ENCODE measurements around the gene DCUN1D1.

DCUN1D1 gene

GRCh38 chr3:182937293-182938051, 42.9 kb downstream of the DCUN1D1 start:
- no peak for TF ChIP-seq CTCF (conservative IDR thresholded peaks at IDR 0.05; ENCODE audit: low read depth, low read length)
- no peak for DNase-seq (ENCODE audit: low read depth)
- no peak overlapping the region for H3K4me3 ChIP-seq (ENCODE audit: low read depth, low read length)

- TF ChIP-seq CTCF (conservative IDR thresholded peaks at IDR 0.05; ENCODE audit: low read depth, low read length) = no peak
- H3K4me3 ChIP-seq (ENCODE audit: low read depth, low read length) = no peak overlapping the region
Measured at GRCh38 chr3:182936918-182937285, 43.4 kb downstream of the DCUN1D1 start.

GRCh38 chr3:182936239-182936917, 44.0 kb downstream of the DCUN1D1 start:
- H3K4me3 ChIP-seq (ENCODE audit: low read depth, low read length) = no peak overlapping the region
- no peak for DNase-seq (ENCODE audit: low read depth)

More at GRCh38 chr3:182936918-182937285, 43.4 kb downstream of the DCUN1D1 start:
- no peak for DNase-seq (ENCODE audit: low read depth)

GRCh38 chr3:182935803-182936202, 44.5 kb downstream of the DCUN1D1 start:
- TF ChIP-seq CTCF (conservative IDR thresholded peaks at IDR 0.05; ENCODE audit: low read depth, low read length) = no peak
- H3K4me3 ChIP-seq (ENCODE audit: low read depth, low read length) = no peak overlapping the region
- no peak for DNase-seq (ENCODE audit: low read depth)

More at GRCh38 chr3:182936239-182936917, 44.0 kb downstream of the DCUN1D1 start:
- no peak for TF ChIP-seq CTCF (conservative IDR thresholded peaks at IDR 0.05; ENCODE audit: low read depth, low read length)

- DNase-seq (ENCODE audit: low read depth) = no peak
- H3K4me3 ChIP-seq (ENCODE audit: low read depth, low read length) = no peak overlapping the region
- TF ChIP-seq CTCF (conservative IDR thresholded peaks at IDR 0.05; ENCODE audit: low read depth, low read length) = no peak
Measured at GRCh38 chr3:182925944-182926337, 54.4 kb downstream of the DCUN1D1 start.

GRCh38 chr3:182925330-182925943, 54.9 kb downstream of the DCUN1D1 start:
- no peak overlapping the region for H3K4me3 ChIP-seq (ENCODE audit: low read depth, low read length)
- DNase-seq (ENCODE audit: low read depth) = peak; percentile 33
- TF ChIP-seq CTCF (conservative IDR thresholded peaks at IDR 0.05; ENCODE audit: low read depth, low read length) = no peak
